Activated CD4-positive, alpha-beta memory T cell treated with anti-CD3 and anti-CD28 coated beads for 36 hours (primary cell): ENCODE results near the gene ULK3. TPM values are rescaled to one million over a fixed set of nuclear protein-coding genes. Genes with fewer than 3 reads are reported as not detected.
"Not testable (repeated sequence)": the region's sequence is repeated elsewhere in the genome, so short reads cannot be mapped to it uniquely, and the experiment has no call there.

Source experiments
- CTCF ChIA-PET: fragments of 350-600 bp; sonication (Branson Sonifier 250); formaldehyde crosslinking; loops from one replicate; lab custom pipeline; 2021; ENCODE audit warnings: antibody characterized with exemption, inconsistent platforms; lab: Charles Lee
- POLR2A ChIA-PET: fragments of 350-600 bp; sonication (Branson Sonifier 250); formaldehyde crosslinking; loops from one replicate; lab custom pipeline; 2021; ENCODE audit warnings: antibody characterized with exemption; lab: Charles Lee
- DNase-seq: peaks from one replicate; pipeline ENCODE4 v3.0.0-alpha.2; 2020
- H3K27ac Mint-ChIP-seq: one replicate; pipeline ENCODE4 v1.8.0; 2021; ENCODE audit warnings: mixed read lengths
- H3K27me3 Mint-ChIP-seq: one replicate; pipeline ENCODE4 v1.8.0; 2021; ENCODE audit warnings: mixed read lengths
- H3K36me3 Mint-ChIP-seq: one replicate; pipeline ENCODE4 v1.8.0; 2021; ENCODE audit warnings: mixed read lengths
- H3K4me1 Mint-ChIP-seq: one replicate; pipeline ENCODE4 v1.8.0; 2021; ENCODE audit warnings: low read depth, mixed read lengths
- H3K4me3 Mint-ChIP-seq: one replicate; pipeline ENCODE4 v1.8.0; 2021; ENCODE audit warnings: mild to moderate bottlenecking, mixed read lengths
- H3K9me3 Mint-ChIP-seq: one replicate; pipeline ENCODE4 v1.8.0; 2021; ENCODE audit warnings: mixed read lengths
- intact Hi-C: fragments of 100-400 bp; cut with micrococcal nuclease; formaldehyde crosslinking; loops from one replicate; pipeline ENCODE4 v1.15.1; 2023
- total RNA-seq, 2 experiments: library from RNA; stranded (reverse); gene quantifications; one replicate each; pipeline ENCODE4 v1.2.3, GENCODE V29; 2021

The ULK3 gene, protein sequence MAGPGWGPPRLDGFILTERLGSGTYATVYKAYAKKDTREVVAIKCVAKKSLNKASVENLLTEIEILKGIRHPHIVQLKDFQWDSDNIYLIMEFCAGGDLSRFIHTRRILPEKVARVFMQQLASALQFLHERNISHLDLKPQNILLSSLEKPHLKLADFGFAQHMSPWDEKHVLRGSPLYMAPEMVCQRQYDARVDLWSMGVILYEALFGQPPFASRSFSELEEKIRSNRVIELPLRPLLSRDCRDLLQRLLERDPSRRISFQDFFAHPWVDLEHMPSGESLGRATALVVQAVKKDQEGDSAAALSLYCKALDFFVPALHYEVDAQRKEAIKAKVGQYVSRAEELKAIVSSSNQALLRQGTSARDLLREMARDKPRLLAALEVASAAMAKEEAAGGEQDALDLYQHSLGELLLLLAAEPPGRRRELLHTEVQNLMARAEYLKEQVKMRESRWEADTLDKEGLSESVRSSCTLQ
- total RNA-seq: 10 to 100 TPM; 51.4 to 57.6 TPM

- ChIA-PET POLR2A (interaction anchor here (0.6 to 2.4 kb wide), 8 partner anchors 14 to 228 kb away, joined by 3 to 9 read pairs (median 4); partner anchors contain the start of gene CLK3), CTCF (interaction anchor here (0.7 to 5.3 kb wide), 14 partner anchors 13 to 224 kb away, joined by 3 to 41 read pairs (median 6); partner anchors contain the start of gene FAM219B)
- DNase-seq: peak; percentile 95
- Mint-ChIP-seq H3K4me1 (peaks cover 44% of the 10 kb centered on the region), H3K36me3 (peaks cover 27% of the 10 kb centered on the region), H3K27me3 (no peaks in the 10 kb centered on the region), H3K9me3 (no peaks in the 10 kb centered on the region), H3K4me3 (peak within 1 kb of the TSS; percentile 92), H3K27ac (peak within 1 kb of the TSS; percentile 93)
- intact Hi-C loops: loop anchor here (1.0 to 5.0 kb wide), 4 partner anchors 49 to 609 kb away; partner anchors contain the start of genes CSK, MPI and SIN3A
Measured at GRCh38 chr15:74842581-74843444, at the start of gene ULK3. TSS of gene ULK3 (minus strand) at chr15:74843156. CDS start at chr15:74843105, 51 bp downstream.

GRCh38 chr15:74892313-74892712 is 49.4 kb upstream of the ULK3 start:
- ChIA-PET CTCF (interaction anchor here (1.6 to 3.9 kb wide), 2 partner anchors 9 to 14 kb away, joined by 7 to 32 read pairs; partner anchors contain the start of gene FAM219B), POLR2A (interaction anchor here (2.0 kb wide), 1 partner anchor 22 kb away, joined by 8 read pairs; no protein-coding TSS in a partner anchor)
- intact Hi-C loops: loop anchor here (5.0 kb wide), 2 partner anchors 50 to 105 kb away; partner anchors contain the start of gene ULK3
- Mint-ChIP-seq H3K27ac (peak overlapping the region; percentile 80), H3K36me3 (peaks cover 22% of the 10 kb centered on the region), H3K4me1 (peaks cover 44% of the 10 kb centered on the region), H3K4me3 (no peak overlapping the region), H3K9me3 (no peaks in the 10 kb centered on the region), H3K27me3 (no peaks in the 10 kb centered on the region)
- DNase-seq: peak; percentile 33

GRCh38 chr15:74891469-74891868 is 48.5 kb upstream of the ULK3 start:
- CTCF ChIA-PET: interaction anchor here (1.6 to 3.9 kb wide), 2 partner anchors 10 to 14 kb away, joined by 7 to 32 read pairs; partner anchors contain the start of gene FAM219B
- Mint-ChIP-seq H3K4me3 (peak overlapping the region; percentile 13), H3K9me3 (no peaks in the 10 kb centered on the region), H3K4me1 (peaks cover 44% of the 10 kb centered on the region), H3K27ac (no peak overlapping the region), H3K27me3 (no peaks in the 10 kb centered on the region), H3K36me3 (peaks cover 21% of the 10 kb centered on the region)
- POLR2A ChIA-PET: interaction anchor here (0.8 kb wide), 1 partner anchor 10 kb away, joined by 5 read pairs; no protein-coding TSS in a partner anchor
- intact Hi-C loops: loop anchor here (5.0 kb wide), 2 partner anchors 49 to 104 kb away; partner anchors contain the start of gene ULK3
- DNase-seq: no peak

DNA sequence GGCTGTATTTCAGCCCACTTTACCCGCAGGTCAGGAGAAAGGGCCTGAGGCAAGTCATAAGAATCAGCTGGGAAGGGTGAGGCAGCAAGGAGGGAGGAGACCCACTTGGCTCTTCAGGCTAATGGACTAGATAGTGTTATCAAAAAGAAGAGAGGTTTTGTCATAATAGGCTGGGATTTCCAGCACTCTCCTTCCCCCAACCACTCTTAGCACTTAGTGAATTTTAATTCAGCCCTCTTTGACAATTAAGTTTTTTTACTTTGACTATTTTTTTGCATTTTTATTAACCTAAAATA is 47.7 kb upstream of the ULK3 start:
- Mint-ChIP-seq H3K36me3 (peaks cover 20% of the 10 kb centered on the region), H3K9me3 (no peaks in the 10 kb centered on the region), H3K4me1 (peaks cover 44% of the 10 kb centered on the region), H3K27ac (peak overlapping the region; percentile 76), H3K27me3 (no peaks in the 10 kb centered on the region), H3K4me3 (peak overlapping the region; percentile 90)
- DNase-seq: no peak
- ChIA-PET POLR2A (interaction anchor here (0.8 to 0.9 kb wide), 2 partner anchors 9 to 10 kb away, joined by 4 to 5 read pairs; no protein-coding TSS in a partner anchor), CTCF (interaction anchor here (1.6 to 3.9 kb wide), 2 partner anchors 11 to 15 kb away, joined by 6 to 32 read pairs; no protein-coding TSS in a partner anchor)
- intact Hi-C loops: loop anchor here (1.0 to 5.0 kb wide), 3 partner anchors 48 to 103 kb away; partner anchors contain the start of genes COX5A and ULK3

DNA sequence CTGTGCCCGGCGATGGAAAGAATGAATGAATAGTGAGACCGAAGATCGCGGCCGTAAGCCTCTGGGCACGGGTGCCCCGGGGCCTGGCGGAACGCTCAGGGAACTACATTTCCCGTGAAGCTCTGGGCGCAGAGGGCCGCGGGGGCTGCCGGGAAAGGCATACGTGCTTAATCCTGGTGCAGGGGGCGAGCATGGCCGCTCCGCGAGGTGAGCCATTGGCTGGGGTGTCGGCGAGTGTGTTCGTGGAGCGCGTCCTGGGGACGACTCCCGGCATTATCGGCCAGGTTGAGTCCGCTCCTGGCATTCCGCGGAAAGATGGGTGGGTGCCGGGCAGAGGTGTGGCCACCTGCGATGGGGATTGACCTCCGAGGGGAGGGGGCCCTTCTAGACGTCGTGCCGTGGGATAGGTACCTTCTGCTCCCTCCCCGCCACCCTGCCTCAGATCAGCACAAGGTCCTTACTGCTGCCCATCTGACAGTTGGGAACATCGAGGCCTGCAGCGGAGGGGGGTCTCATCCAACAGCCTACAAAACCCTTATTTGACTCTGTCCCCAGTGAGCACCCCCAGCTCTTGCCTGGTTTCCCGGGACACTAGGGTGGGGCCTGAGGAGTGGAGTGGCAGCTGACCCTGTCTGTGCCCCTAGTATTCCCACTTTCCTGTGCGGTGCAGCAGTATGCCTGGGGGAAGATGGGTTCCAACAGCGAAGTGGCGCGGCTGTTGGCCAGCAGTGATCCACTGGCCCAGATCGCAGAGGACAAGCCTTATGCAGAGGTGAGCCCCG is 47.1 kb upstream of the ULK3 start, which contains the start of gene MPI:
Gene MPI (plus strand): TSS at position 160 of the 782 bp plus-strand sequence. CDS start 32 bp downstream, at position 192.
- H3K9me3 Mint-ChIP-seq: no peaks in the 10 kb centered on the region
- peak within 1 kb of the TSS; percentile 90 for H3K4me3 Mint-ChIP-seq
- peaks cover 44% of the 10 kb centered on the region for H3K4me1 Mint-ChIP-seq
- peak; percentile 93 for DNase-seq
- ChIA-PET CTCF (interaction anchor here (0.6 to 3.9 kb wide), 9 partner anchors 9 to 119 kb away, joined by 3 to 32 read pairs (median 5); no protein-coding TSS in a partner anchor), POLR2A (interaction anchor here (0.9 to 1.9 kb wide), 8 partner anchors 9 to 133 kb away, joined by 3 to 8 read pairs (median 4); partner anchors contain the start of genes PPCDC, SCAMP2 and SCAMP5)
- peak within 1 kb of the TSS; percentile 76 for H3K27ac Mint-ChIP-seq
- intact Hi-C loops: loop anchor here (1.0 to 5.0 kb wide), 4 partner anchors 17 to 103 kb away; partner anchors contain the start of genes COX5A, SCAMP2 and ULK3
- H3K36me3 Mint-ChIP-seq: peaks cover 18% of the 10 kb centered on the region
- H3K27me3 Mint-ChIP-seq: no peaks in the 10 kb centered on the region

GRCh38 chr15:74889390-74889882 is 46.5 kb upstream of the ULK3 start:
- Mint-ChIP-seq H3K27ac (peak overlapping the region; percentile 76), H3K9me3 (no peaks in the 10 kb centered on the region), H3K4me1 (peaks cover 47% of the 10 kb centered on the region), H3K4me3 (peak overlapping the region; percentile 90), H3K36me3 (peaks cover 18% of the 10 kb centered on the region), H3K27me3 (no peaks in the 10 kb centered on the region)
- ChIA-PET CTCF (interaction anchor here (0.6 to 2.2 kb wide), 9 partner anchors 11 to 118 kb away, joined by 3 to 29 read pairs (median 3); no protein-coding TSS in a partner anchor), POLR2A (interaction anchor here (1.0 to 1.9 kb wide), 7 partner anchors 10 to 134 kb away, joined by 3 to 8 read pairs (median 4); partner anchors contain the start of genes PPCDC, SCAMP2 and SCAMP5)
- DNase-seq: peak; percentile 37
- intact Hi-C loops: loop anchor here (2.0 kb wide), 1 partner anchor 17 kb away; the partner anchor contains the start of gene SCAMP2

DNA sequence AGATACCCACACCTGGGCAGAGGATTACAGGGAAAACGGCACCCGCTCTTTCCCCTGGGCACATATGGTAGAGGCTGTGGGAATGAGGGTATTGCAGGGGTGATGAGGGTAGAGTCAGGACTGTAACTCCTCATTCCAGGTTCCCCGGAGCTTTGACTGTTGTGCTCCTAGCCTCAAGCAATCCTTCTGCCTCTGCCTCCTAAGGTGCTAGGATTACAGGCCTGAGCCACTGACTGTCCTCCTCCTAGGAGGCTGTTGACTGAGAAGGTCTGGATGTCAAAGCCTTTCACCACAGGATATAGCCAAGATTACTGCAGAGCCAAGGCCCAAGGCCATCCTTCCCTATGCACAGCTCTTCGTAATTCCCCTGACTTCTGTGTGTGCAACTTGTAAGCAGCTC is 45.8 kb upstream of the ULK3 start:
- H3K9me3 Mint-ChIP-seq: no peaks in the 10 kb centered on the region
- no peak overlapping the region for H3K27ac Mint-ChIP-seq
- POLR2A ChIA-PET: interaction anchor here (1.1 to 1.9 kb wide), 3 partner anchors 15 to 135 kb away, joined by 3 to 6 read pairs (median 3); partner anchors contain the start of genes PPCDC and SCAMP2
- no peaks in the 10 kb centered on the region for H3K27me3 Mint-ChIP-seq
- peaks cover 17% of the 10 kb centered on the region for H3K36me3 Mint-ChIP-seq
- peaks cover 50% of the 10 kb centered on the region for H3K4me1 Mint-ChIP-seq
- H3K4me3 Mint-ChIP-seq: peak overlapping the region; percentile 90
- intact Hi-C loops: loop anchor here (2.0 kb wide), 1 partner anchor 16 kb away; the partner anchor contains the start of gene SCAMP2
- CTCF ChIA-PET: interaction anchor here (0.7 to 2.2 kb wide), 3 partner anchors 13 to 118 kb away, joined by 3 to 29 read pairs (median 3); no protein-coding TSS in a partner anchor
- no peak for DNase-seq

DNA sequence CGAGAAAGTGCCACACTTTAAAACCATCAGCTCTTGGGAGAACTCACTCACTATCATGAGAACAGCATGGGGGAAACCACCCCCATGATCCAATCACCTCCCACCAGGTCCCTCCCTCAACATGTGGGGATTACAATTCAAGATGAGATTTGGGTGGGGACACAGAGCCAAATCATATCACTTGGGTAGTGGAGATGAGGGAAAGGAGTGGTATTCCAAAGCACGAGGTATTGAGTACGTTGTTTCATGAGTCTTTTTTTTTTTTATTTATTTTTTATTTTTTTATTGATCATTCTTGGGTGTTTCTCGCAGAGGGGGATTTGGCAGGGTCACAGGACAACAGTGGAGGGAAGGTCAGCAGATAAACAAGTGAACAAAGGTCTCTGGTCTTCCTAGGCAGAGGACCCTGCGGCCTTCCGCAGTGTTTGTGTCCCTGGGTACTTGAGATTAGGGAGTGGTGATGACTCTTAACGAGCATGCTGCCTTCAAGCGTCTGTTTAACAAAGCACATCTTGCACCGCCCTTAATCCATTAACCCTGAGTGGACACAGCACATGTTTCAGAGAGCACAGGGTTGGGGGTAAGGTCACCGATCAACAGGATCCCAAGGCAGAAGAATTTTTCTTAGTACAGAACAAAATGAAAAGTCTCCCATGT is 44.7 kb upstream of the ULK3 start:
- H3K27ac Mint-ChIP-seq, H3K4me3 Mint-ChIP-seq, H3K27me3 Mint-ChIP-seq, DNase-seq, H3K9me3 Mint-ChIP-seq: not testable (repeated sequence)
- POLR2A ChIA-PET: interaction anchor here (0.6 kb wide), 1 partner anchor 16 kb away, joined by 3 read pairs; no protein-coding TSS in a partner anchor
- intact Hi-C loops: loop anchor here (2.0 kb wide), 1 partner anchor 15 kb away; the partner anchor contains the start of gene SCAMP2
- CTCF ChIA-PET: interaction anchor here (1.1 kb wide), 1 partner anchor 14 kb away, joined by 3 read pairs; no protein-coding TSS in a partner anchor
- peaks cover 11% of the 10 kb centered on the region for H3K36me3 Mint-ChIP-seq
- H3K4me1 Mint-ChIP-seq: peaks cover 40% of the 10 kb centered on the region

- Mint-ChIP-seq H3K36me3 (no peaks in the 10 kb centered on the region), H3K4me1 (peaks cover 21% of the 10 kb centered on the region), H3K4me3 (no peak overlapping the region), H3K9me3 (peaks cover 4% of the 10 kb centered on the region), H3K27me3 (no peaks in the 10 kb centered on the region), H3K27ac (no peak overlapping the region)
- intact Hi-C loops: no loop called here
- ChIA-PET POLR2A (no interaction called here), CTCF (interaction anchor here (1.0 to 1.2 kb wide), 2 partner anchors 16 to 264 kb away, joined by 3 to 4 read pairs; no protein-coding TSS in a partner anchor)
- no peak for DNase-seq
Measured at GRCh38 chr15:74885461-74885860, 42.5 kb upstream of the ULK3 start.
